Mammary epithelial cell (primary cell): ENCODE data around the gene FCN1.

ENCODE experiments used
- CTCF ChIP-seq, 2 donors: IDR thresholded peaks in 1 of 2; conservative IDR thresholded peaks in 1 of 2; 2 replicates each; pipeline ENCODE4 v1.5.1; 2011 to 2012; ENCODE audit warnings: inconsistent platforms in 2 of 2, low read length in 2 of 2, mild to moderate bottlenecking in 2 of 2, control low read depth in 1 of 2, low read depth in 1 of 2; ENCODE audit not compliant: insufficient read depth in 1 of 2; ENCODE audit errors: extremely low read depth in 1 of 2
- EZH2 ChIP-seq: IDR thresholded peaks from 2 replicates; pipeline ENCODE4 v1.6.1; 2012; ENCODE audit warnings: low read length, inconsistent platforms, borderline replicate concordance

GRCh38 chr9:134912126-134912840 lies 5.4 kb downstream of the FCN1 start:
- TF ChIP-seq CTCF (conservative IDR thresholded peaks at IDR 0.05 in 1 of 2, IDR thresholded peaks at IDR 0.05 in 1 of 2; ENCODE audit: extremely low read depth in 1 of 2, insufficient read depth in 1 of 2, low read depth in 1 of 2, low read length in 2 of 2) = no peak
- TF ChIP-seq EZH2 = no peak
